GM19043 (cell line): Measurements from ENCODE around the gene GABBR2.

Experiments used
- ATAC-seq: cut with Tn5 transposase; IDR thresholded peaks from one replicate; pipeline ENCODE4 v1.9.1; 2021; ENCODE audit warnings: low read depth; ENCODE audit not compliant: unreplicated experiment

GABBR2 gene

DNA sequence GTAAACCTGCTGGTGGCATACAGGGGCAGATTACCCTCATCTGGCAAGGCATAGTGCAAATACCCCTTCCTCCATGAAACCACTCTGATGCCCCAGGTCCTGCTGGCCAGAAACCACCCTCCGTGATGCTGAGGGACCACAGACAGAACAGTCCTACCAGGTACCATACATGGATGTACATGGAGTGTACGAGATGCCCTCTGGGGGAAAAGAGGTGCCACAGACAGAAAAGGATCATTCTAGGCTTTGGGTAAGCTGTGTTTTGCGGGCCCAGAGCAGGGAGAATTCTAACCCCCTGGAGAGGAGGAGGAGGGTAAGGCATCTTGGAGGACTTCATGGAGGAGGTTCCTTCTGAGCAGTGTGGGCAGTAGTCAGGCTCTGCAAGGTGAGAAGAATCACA is 68.3 kb downstream of the GABBR2 start:
- no peak for ATAC-seq

DNA sequence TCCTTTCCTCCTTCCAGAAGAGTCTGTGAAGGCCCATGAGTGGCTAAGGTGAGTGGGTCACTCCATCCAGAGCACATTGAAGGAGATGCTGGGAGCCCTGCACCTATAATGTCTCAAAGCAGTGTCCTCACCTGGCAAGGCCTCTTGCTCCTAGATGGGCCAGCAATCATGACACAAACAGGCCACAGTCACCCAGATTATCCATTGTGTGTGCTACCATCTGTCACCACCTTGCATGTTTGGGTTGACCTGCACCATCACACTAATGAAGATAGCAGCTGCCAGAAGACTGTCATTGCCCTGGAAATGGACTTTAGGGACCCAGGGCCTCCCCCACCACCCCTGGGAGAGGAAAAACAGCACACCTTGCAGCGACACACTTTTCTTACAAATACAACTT is 69.6 kb downstream of the GABBR2 start:
- no peak for ATAC-seq

DNA sequence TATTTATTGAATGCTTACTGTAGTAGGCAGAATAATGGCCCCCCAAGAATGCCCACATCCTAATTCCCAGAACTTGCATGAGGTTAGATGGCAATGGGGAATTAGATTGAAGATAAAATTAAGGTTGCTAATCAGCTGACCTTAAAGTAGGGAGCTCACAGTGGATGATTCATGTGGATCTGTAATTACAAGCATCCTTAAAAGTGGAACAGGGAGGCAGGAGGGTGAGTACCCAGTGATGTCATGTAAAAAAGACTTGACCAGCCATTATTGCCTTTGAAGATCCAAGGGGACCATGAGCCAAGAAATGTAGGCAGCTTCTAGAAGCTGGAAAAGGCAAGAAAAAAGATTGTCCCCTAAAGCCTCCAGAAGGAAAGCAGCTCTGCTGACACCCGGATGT is 71.4 kb downstream of the GABBR2 start:
- ATAC-seq, result no peak

DNA sequence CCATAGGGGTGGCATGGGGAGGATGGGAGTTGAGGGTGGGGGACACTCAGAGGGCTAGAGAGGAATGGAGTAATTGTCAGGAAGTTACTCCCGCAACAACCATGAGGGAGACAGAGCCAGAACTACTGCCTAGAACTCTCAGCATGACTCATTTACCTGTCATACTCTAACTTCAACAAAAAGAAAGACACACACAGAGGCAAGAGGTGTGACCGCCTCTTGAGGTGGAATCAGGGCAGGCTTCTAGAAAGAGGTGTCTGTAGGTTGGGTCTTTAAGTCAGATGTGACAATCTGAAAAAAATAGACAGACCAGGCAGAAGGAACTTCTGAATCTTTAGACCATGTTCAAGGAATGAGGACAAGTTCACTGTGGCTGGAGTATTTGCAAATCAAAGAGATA is 73.4 kb downstream of the GABBR2 start:
- ATAC-seq, result no peak

DNA sequence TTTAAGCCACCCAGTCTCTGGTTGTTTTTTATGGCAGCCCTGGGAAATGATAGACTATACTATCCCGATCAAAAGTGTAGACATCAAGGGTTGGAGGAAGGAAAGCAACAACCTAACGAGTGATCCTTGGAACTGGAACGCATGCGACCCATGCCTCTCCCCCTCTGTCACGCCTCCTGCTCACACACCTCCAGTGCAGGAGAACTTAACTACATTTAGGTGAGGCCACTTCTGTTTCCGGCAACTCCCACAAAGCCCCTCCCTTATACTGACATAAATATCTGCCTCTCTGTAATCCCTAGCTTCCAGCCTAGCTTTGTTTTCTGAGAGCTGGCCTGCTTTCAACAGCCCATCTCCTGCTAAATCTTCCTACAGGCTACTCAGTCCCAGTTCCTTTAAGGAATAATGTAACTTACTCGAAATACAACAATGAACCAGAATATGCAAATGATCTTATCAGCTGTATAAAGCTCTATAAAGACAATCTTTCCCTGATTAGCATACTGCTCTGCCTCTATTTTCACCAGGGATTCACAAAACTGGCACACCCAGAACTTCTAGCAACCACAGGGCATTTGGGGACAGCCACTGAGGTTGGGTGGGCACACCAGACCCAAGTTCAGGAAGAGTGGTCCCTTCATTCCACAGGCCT is 73.9 kb downstream of the GABBR2 start:
- no peak for ATAC-seq

DNA sequence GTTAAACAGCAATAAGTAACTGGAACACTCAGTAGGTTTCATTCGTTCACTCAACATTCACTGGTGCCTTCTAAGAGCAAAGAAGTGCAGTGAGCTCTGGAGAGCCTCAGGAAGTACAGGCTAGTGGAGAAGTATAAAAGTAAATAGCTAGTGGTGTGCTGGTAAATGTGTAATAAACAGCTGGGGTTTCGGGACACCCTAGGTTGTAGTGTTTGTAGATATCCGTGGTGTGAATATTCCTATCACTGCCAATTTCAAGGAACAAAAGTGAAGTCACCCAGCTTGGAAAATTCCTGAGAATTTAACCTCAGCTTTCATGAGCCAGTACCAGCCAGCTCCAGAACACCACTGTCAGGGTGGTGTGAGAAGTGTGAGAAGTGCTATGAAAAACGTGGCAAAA is 75.9 kb downstream of the GABBR2 start:
- no peak for ATAC-seq

DNA sequence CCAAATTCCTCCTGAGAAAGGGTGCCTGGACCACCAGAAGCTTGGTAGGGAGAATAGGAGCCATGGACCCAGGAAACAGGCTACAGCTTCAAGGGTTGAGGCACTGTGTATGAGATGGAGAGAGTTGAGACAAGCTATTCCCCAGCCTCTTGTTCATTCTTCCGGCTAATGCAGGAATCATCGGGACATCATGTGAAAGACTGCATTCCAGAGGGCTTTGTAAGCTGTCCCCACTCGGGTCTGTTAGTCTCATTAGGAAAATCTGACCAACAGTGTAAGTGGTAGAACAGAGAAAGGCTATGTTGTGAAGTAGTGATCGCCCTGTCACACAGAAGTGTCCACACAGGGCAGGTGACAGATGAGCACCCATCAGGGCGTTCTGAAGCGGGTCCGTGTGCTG is 81.4 kb downstream of the GABBR2 start:
- ATAC-seq, result no peak

DNA sequence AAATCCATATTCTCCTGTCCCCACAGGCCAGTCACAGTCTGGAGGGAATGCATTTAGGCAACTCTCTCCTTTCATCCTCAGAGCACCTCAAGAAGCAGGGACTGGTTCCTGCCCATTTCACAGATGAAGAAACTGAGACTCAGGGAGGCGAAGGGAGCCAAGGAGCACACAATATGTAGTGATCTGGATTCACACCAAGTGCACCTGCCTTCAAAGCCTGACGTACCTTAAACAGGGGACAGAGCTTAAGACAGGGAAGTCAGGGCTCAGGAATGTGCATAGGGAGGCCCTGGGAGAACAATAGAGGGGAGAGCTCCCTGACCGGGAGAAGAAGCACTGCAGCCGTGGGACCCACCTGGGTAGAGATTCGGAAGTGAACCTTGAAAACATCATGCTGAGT is 83.0 kb downstream of the GABBR2 start:
- ATAC-seq, result no peak

DNA sequence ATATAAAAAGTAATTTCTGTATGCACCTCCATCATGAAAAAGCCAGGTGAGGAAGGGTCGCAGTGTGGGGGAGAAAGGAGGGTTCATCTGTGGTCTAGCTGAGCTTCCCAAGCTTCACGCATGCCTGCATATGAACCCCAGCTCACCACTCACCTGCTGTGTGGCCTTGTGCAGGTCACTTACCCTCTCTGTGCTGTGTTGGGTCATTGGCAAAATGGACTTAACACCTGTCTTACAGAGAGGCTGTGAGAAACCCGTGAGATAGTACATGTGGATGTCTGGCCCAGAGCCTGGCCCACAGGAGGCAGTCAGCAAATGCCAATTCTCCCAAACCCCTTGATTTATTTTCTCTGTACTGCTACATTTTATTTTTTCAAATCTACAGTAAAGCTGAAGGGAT is 88.9 kb downstream of the GABBR2 start:
- ATAC-seq, result no peak

DNA sequence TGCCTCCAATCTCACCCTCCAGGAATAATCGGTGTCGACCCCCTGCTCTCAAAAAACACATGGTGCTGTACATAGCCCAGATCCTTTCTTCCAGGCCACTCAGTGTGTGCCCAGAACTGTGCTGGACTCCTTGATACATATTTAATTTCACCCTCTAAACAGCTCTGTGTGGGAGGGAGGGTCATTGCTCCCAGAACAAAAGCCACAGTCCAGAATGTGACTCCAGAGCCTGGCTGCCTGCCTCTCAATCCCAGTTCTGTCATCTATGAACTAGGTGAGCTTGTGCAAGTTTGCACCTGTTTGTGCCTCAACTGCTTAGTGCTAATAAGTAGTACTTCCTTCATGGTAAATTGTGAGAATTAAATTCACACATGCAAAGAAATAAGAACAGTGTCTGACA is 93.1 kb downstream of the GABBR2 start:
- no peak for ATAC-seq

DNA sequence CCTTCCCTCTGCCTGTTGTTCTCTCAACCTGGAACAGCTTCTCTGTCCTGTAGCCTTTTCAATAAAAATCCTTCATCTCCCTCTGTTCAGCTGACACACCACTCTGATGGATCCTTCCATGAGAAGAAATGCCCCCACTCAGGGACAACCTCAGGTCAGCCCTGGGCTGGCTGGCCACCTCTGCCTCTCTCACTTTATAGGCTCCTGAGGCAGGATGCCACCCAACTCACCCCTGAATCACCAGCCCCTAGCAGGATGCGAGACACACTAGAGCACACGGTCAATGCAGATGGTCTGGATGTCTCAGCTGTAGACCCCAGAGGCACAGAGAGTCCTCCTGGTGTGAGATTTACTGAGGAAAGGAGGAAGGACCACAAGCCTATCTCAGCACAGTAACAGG is 93.8 kb downstream of the GABBR2 start:
- ATAC-seq, result no peak

DNA sequence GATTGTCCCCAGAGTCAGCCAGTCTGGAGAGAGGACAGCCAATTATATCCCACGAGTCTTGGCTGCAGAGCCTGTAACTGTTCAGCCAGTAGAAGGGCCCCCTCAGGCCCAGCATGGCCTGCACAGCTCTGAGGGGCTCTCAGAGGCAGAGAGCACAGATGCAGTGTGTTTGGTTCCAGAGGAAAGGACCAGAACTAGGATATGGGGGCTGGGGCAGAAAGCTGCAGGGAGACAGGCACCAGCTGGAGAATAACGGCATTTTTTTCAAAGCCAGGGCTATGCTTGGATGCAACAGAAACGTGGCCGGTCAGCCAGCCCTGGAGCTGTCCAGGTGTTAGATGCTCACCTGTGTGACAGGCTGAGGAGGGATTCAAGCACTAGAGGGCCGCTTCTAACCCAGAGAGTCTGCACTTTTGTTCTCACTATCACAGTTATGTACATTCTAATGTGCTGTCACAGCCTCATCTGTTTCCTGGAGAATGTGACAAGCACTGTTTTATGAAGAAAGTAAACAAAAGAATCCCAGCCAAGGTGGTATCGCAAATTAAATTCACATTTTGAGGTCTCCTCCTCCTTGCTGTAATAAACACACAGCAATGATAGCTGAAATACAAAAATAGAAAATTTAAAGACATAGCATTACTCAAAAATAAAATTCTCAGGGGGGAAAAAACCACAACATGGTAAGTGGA is 96.5 kb downstream of the GABBR2 start:
- no peak for ATAC-seq

DNA sequence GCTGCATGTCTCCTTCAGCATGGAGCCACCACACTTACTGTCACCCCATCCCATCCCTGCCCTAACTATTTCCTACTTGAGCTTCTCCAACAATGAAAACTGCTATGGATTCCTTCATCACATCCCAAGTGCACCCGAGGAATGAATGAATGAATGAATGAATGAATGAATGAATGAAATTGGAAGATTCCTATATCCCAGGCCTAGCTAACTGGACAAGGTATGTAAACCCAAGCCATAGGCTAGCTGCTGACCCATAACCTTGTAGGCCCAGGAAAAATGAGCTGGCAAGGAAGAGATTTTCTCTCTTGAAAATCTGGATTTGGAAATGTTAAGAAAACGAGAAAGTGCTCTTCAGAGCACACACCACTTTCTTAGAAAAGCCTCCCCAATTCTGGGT is 97.4 kb downstream of the GABBR2 start:
- ATAC-seq, result no peak

DNA sequence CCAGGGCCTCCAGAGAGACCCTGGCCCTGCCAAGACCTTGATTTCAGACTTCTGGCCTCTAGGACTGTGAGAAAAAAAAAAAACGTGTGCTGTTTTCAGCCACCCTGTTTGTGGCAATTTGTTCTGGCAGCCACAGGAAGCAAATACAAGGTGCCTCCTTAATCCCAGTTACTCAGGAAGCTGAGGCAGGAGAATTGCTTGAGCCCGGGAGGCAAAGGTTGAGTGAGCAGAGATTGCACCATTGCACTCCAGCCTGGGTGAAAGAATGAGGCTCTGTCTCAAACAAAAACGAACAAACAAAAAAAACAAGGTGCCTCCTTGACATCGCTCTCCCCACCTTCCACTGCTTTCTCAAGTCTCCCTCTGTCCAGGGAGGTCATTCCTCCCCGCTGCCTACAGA is 98.0 kb downstream of the GABBR2 start:
- no peak for ATAC-seq

DNA sequence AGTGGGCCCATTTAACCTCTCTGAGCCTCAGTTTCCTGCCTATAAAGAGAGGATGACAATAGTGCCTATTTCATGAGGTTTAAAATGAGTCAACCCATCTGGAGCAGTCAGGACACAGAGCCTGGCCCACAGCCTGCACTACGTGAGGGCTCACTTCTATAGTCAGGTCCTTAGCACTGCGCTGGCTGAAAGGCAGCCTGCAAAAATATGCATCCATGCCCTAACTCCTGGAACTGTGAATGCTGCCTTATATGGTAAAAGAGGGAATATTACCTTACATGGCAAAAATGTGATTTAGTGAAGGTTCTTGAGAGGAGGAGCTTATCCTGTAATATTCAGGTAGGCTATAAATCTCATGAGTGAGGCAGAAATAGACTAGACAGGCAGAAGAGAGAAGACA is 98.5 kb downstream of the GABBR2 start:
- ATAC-seq, result no peak

DNA sequence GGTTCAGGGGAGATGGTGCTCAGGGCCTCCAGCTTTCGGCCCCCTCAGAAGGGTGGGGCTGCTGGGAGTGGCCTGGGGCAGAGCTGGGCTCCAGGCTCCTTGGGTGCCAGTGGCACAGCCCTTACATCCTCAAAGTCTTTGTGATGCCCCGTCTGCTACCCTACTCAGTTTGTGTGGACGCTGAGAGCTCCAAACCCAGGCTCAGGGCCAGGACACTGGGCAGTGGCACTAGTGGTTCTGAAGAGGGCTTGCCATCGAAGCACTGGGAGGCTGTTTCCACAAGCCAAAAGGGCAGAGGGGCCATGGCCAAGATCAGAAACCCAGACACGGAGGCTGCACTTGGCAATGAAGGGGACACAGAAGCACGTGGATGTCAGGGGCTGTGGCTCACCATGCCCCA is 99.1 kb downstream of the GABBR2 start:
- ATAC-seq, result no peak

DNA sequence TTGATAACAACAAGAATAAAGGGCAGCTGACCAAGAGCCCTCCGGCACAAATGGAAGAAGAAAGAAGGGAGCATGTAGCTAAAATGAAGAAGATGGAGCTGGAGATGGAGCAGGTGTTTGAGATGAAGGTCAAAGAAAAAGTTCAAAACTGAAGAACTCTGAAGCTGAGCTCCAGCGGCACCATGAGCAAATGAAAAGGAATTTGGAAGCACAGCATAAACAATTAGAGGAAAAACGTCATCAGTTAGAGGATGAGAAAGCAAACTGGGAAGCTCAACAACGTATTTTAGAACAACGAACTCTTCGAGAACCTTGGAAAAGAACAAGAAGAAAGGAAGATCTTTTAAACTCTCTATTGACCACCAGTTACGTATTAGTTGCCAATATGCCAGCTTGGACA is 100.9 kb downstream of the GABBR2 start:
- ATAC-seq, result no peak

DNA sequence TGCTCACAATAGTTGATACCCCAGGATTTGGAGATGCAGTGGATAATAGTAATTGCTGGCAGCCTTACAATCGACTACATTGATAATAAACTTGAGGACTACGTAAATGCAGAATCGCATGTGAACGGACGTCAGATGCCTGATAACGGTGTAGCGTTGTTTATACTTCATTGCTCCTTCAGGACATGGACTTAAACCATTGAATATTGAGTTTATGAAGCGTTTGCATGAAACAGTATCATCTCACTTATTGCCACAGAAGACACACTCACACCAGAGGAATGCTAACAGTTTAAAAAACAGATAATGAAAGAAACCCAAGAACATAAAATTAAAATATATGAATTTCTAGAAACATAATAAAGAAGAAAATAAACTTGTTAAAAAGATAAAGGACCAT is 101.6 kb downstream of the GABBR2 start:
- ATAC-seq, result no peak

DNA sequence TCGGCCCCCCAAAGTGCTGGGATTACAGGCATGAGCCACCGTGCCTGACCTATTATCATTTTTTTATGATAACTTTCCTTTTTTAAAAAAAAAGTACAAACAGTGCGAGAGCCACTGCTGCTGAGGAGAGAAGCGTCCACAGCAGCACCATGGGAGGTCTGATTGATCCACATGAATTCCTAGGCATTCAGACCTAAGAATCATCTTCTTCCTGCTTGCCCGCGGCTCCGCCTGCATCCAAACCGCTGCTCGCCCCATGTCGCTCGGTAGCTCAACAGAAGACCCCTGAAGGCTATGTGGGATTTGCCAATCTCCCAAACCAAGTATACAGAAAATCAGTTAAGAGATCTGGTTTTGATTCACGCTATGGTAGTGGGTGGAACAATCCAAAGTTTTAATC is 102.0 kb downstream of the GABBR2 start:
- ATAC-seq, result no peak

DNA sequence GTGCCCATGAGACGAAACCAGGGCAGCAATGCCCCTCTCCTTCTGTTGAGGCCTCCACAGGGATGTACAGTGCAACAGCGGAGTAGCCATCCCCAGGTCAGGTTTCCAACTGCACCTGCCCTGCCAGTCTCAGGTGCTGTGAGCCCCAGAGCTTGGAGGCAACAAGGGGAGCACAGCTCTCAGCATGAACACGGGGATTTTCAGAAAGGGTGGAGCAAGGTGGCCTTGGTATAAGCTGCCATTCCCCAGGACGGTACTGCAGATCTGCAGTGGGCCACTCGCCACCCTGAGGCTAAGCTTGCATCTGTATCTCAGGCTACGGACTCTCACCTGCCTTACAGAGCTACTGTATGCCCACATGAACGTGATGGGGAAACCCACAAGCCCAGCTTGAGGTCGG is 103.6 kb downstream of the GABBR2 start:
- no peak for ATAC-seq

DNA sequence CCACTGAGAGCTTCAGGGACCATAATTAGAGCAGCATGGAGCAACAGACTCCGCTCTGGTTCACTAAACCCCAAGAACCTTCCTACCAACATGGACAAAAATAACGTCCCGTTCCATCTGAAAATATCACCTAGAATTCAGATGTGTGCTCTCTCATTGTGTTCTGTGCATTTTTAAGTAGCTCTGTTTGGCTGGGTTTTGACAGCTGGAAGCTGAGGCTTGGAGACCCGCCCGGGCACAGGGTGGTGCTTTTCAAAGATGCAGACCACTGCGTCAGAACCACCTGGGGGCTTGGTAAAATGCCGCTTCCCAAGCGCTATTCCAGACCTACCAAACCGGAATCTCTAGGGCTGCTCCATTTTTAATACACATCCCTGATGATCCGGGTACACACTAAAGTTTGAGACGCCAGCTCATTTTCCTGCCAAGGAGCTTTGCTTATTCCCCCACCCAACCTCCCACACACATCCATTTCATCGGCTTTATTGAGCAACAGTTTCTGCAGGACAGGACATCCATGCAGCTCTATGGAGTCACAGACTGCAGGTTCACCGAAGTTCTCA is 104.8 kb downstream of the GABBR2 start:
- no peak for ATAC-seq

DNA sequence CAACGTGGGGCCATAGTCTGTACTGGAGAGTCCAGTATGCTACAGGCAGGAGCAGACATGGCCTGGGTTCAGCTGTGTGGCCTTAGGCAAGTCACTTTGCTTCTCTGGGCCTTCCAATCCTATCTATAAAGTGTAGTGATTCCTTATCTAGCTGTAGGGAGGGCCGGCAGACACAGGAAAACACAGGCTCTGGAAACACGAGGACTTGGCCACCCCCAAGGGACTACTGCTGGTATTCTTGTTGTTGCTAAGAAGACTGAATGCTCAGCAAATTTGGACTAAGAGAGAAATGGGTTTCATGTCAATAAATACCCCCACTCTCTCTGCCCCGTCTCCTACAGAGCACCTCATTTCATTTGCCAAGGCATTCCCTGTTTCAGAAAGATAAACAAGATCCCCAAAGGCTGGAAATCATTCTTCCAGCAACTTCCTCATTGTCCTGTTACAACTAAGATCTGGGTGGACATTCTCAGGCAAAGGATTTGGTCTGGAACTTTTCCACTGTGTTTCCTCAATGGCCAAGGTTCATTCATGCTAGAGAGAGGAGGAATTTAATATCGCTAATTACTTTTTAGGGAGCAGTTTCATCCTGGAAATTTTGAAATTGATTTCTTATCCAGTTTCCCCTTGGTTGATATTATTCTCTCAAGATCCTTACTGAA is 105.8 kb downstream of the GABBR2 start:
- no peak for ATAC-seq
